NCI-H526 treated with DMSO at 0.1 percent for 48 hours (cell line): ENCODE data around the gene ERO1A.

Source experiments
- DNase-seq: peaks from one replicate; lab custom pipeline; 2025; lab: John Stamatoyannopoulos, UW

Gene ERO1A

GRCh38 chr14:52694761-52695480 lies 437 bp downstream of the ERO1A start:
- DNase-seq, result peak; percentile 59

- DNase-seq, result no peak
Observed at GRCh38 chr14:52693532-52693931, 1.8 kb downstream of the ERO1A start.

GRCh38 chr14:52693036-52693435 lies 2.3 kb downstream of the ERO1A start:
- no peak for DNase-seq

- DNase-seq, result no peak
Observed at GRCh38 chr14:52692248-52692962, 3.0 kb downstream of the ERO1A start.

GRCh38 chr14:52690983-52691760 lies 4.2 kb downstream of the ERO1A start:
- no peak for DNase-seq

GRCh38 chr14:52686176-52686575 lies 9.2 kb downstream of the ERO1A start:
- DNase-seq, result no peak

GRCh38 chr14:52683985-52684520 lies 11.3 kb downstream of the ERO1A start:
- DNase-seq, result no peak

- DNase-seq, result no peak
Observed at GRCh38 chr14:52678591-52678990, 16.8 kb downstream of the ERO1A start.

GRCh38 chr14:52663850-52664249 lies 31.5 kb downstream of the ERO1A start:
- no peak for DNase-seq

GRCh38 chr14:52661314-52661713 lies 34.0 kb downstream of the ERO1A start:
- DNase-seq, result peak; percentile 46

- DNase-seq, result no peak
Observed at GRCh38 chr14:52660832-52661231, 34.5 kb downstream of the ERO1A start.

GRCh38 chr14:52660325-52660724 lies 35.0 kb downstream of the ERO1A start:
- DNase-seq, result no peak

- no peak for DNase-seq
Observed at GRCh38 chr14:52656905-52657304, 38.5 kb downstream of the ERO1A start.

GRCh38 chr14:52650774-52651173 lies 44.6 kb downstream of the ERO1A start:
- DNase-seq, result no peak

- no peak for DNase-seq
Observed at GRCh38 chr14:52649511-52649910, 45.8 kb downstream of the ERO1A start.

- DNase-seq, result no peak
Observed at GRCh38 chr14:52641745-52642144, 53.6 kb downstream of the ERO1A start.

GRCh38 chr14:52640137-52640536 lies 55.2 kb downstream of the ERO1A start:
- DNase-seq, result no peak

- no peak for DNase-seq
Observed at GRCh38 chr14:52619687-52620086, 75.7 kb downstream of the ERO1A start.

GRCh38 chr14:52618602-52619001 lies 76.8 kb downstream of the ERO1A start:
- DNase-seq, result no peak

GRCh38 chr14:52610187-52610586 lies 85.2 kb downstream of the ERO1A start:
- no peak for DNase-seq

GRCh38 chr14:52609445-52610044 lies 85.8 kb downstream of the ERO1A start:
- DNase-seq, result no peak

- DNase-seq, result no peak
Observed at GRCh38 chr14:52607061-52607460, 88.3 kb downstream of the ERO1A start.
